HuH-7.5 (cell line): Measurements from ENCODE around the gene OR13C8.

Source experiments
- DNase-seq: peaks from one replicate; pipeline ENCODE4 v3.0.0; 2011; ENCODE audit warnings: low spot score

Gene OR13C8

GRCh38 chr9:104611213-104611612, 42.2 kb downstream of the OR13C8 start:
- DNase-seq, result no peak

GRCh38 chr9:104617418-104617817, 48.5 kb downstream of the OR13C8 start:
- no peak for DNase-seq

- DNase-seq, result no peak
These were observed 49.1 kb downstream of the OR13C8 start, which contains the start of gene OR13C9 for GRCh38 chr9:104618104-104618503. TSS of gene OR13C9 (minus strand) at chr9:104618204. CDS start at chr9:104618204, 0 bp downstream.
